GM03348 (cell line): ENCODE data around the gene FAM217A.
"Not testable (repeated sequence)": the region's sequence is repeated elsewhere in the genome, so short reads cannot be mapped to it uniquely, and the experiment has no call there.

ENCODE experiments used
- DNase-seq: peaks from one replicate; pipeline ENCODE4 v3.0.0; 2012; ENCODE audit warnings: low spot score

The FAM217A gene

GRCh38 chr6:4078691-4079471, at the start of gene FAM217A:
Gene FAM217A (minus strand): TSS chr6:4079137. CDS start chr6:4077414, 1,723 bp downstream.
- DNase-seq: no peak

GRCh38 chr6:4128072-4128471, 49.1 kb upstream of the FAM217A start:
- no peak for DNase-seq

- peak; percentile 81 for DNase-seq
These were observed 47.3 kb upstream of the FAM217A start for GRCh38 chr6:4125933-4126864.

- DNase-seq: no peak
These were observed 46.6 kb upstream of the FAM217A start for GRCh38 chr6:4125500-4125899.

- no peak for DNase-seq
These were observed 45.4 kb upstream of the FAM217A start for GRCh38 chr6:4124351-4124750.

- DNase-seq: no peak
These were observed 36.8 kb upstream of the FAM217A start for GRCh38 chr6:4115741-4116140.

- DNase-seq: no peak
These were observed 35.2 kb upstream of the FAM217A start for GRCh38 chr6:4114123-4114522.

GRCh38 chr6:4113649-4114048, 34.7 kb upstream of the FAM217A start:
- no peak for DNase-seq

- DNase-seq: no peak
These were observed 33.4 kb upstream of the FAM217A start for GRCh38 chr6:4112366-4112765.

GRCh38 chr6:4109363-4109815, 30.5 kb upstream of the FAM217A start:
- not testable (repeated sequence) for DNase-seq

- no peak for DNase-seq
These were observed 29.7 kb upstream of the FAM217A start for GRCh38 chr6:4108561-4109093.

GRCh38 chr6:4107873-4108272, 28.9 kb upstream of the FAM217A start:
- DNase-seq: no peak

GRCh38 chr6:4105980-4106536, 27.1 kb upstream of the FAM217A start:
- no peak for DNase-seq

GRCh38 chr6:4103929-4104328, 25.0 kb upstream of the FAM217A start:
- no peak for DNase-seq

- no peak for DNase-seq
These were observed 23.8 kb upstream of the FAM217A start for GRCh38 chr6:4102687-4103244.

GRCh38 chr6:4101298-4101697, 22.4 kb upstream of the FAM217A start:
- no peak for DNase-seq

GRCh38 chr6:4100655-4101054, 21.7 kb upstream of the FAM217A start:
- no peak for DNase-seq

GRCh38 chr6:4093288-4093687, 14.4 kb upstream of the FAM217A start:
- no peak for DNase-seq

- no peak for DNase-seq
These were observed 13.0 kb upstream of the FAM217A start for GRCh38 chr6:4091941-4092340.

- DNase-seq: not testable (repeated sequence)
These were observed 11.1 kb upstream of the FAM217A start for GRCh38 chr6:4090043-4090442.

- no peak for DNase-seq
These were observed 9.8 kb upstream of the FAM217A start for GRCh38 chr6:4088704-4089103.

- no peak for DNase-seq
These were observed 6.4 kb upstream of the FAM217A start for GRCh38 chr6:4085332-4085700.
